A549 (cell line): Measurements from ENCODE around the gene ODC1. TPM values are rescaled to one million over a fixed set of nuclear protein-coding genes. Genes with fewer than 3 reads are reported as not detected.
A peak's percentile ranks its signal among the peaks of the same experiment; 100 is the strongest.

ENCODE experiments used
- ATAC-seq, 2 experiments: fragments of 200-7000 bp in 1 of 2; fragments of >200 bp in 1 of 2; cut with Nextera tagmentation in 1 of 2; cut with Tn5 transposase in 1 of 2; 3 replicates each; pipeline versions ENCODE4 v1.8.0 to v1.9.1; 2018 to 2020; ENCODE audit warnings: mild to moderate bottlenecking in 1 of 2, moderate library complexity in 1 of 2
- CTCF ChIA-PET: fragments of 300-600 bp; sonication (Branson Sonifier 250); formaldehyde crosslinking; extraction: SDS; loops from one replicate; lab custom pipeline; 2021; ENCODE audit warnings: antibody characterized with exemption, inconsistent platforms; lab: Yijun Ruan, JAX
- POLR2A ChIA-PET: fragments of 350-600 bp; formaldehyde crosslinking; extraction: SDS; loops from one replicate; lab custom pipeline; 2021; ENCODE audit warnings: antibody characterized with exemption, inconsistent platforms; lab: Yijun Ruan, JAX
- DNase-seq, 2 experiments: peaks; one replicate each; pipeline versions ENCODE4 v3.0.0 to v3.0.0-alpha.2; 2011 to 2016; ENCODE audit warnings: low read depth in 1 of 2, low spot score in 1 of 2
- FAIRE-seq: peaks from 2 replicates; lab custom pipeline; 2011; peaks lifted over from hg19 to GRCh38; lab: Jason Lieb, UNC
- H3K27ac ChIP-seq, 2 experiments: fragments of >200 bp; sonication (Bioruptor Twin); formaldehyde crosslinking; 3 replicates each; pipeline ENCODE4 v1.5.1; 2016 to 2017
- H3K4me1 ChIP-seq: fragments of >200 bp; sonication (Bioruptor Twin); formaldehyde crosslinking; 3 replicates; pipeline ENCODE4 v1.6.1; 2016
- H3K4me2 ChIP-seq: fragments of >200 bp; sonication (Bioruptor Twin); formaldehyde crosslinking; 3 replicates; pipeline ENCODE4 v1.6.1; 2016
- H3K4me3 ChIP-seq: fragments of >200 bp; sonication (Bioruptor Twin); formaldehyde crosslinking; 3 replicates; pipeline ENCODE4 v1.5.1; 2016
- H3K9me3 ChIP-seq: fragments of >200 bp; sonication (Bioruptor Twin); formaldehyde crosslinking; 3 replicates; pipeline ENCODE4 v1.6.1; 2016
- ATOH8 ChIP-seq: fragments of 250-450 bp; sonication (Bioruptor Pico); IDR thresholded peaks from 2 replicates; pipeline ENCODE4 v1.5.0; 2020; ENCODE audit warnings: low read depth, mild to moderate bottlenecking, moderate library complexity
- E2F6 ChIP-seq: IDR thresholded peaks from 2 replicates; pipeline ENCODE4 v1.6.1; 2012; ENCODE audit warnings: low read depth, borderline replicate concordance
- EP300 ChIP-seq, 2 experiments: fragments of >200 bp; sonication (Bioruptor Twin); formaldehyde crosslinking; IDR thresholded peaks; 2 replicates in 1 of 2; 3 replicates in 1 of 2; pipeline ENCODE4 v1.6.1; 2016 to 2017
- FOSB ChIP-seq: fragments of 250-450 bp; sonication (Bioruptor Pico); IDR thresholded peaks from 2 replicates; pipeline ENCODE4 v1.5.0; 2020; ENCODE audit warnings: mild to moderate bottlenecking, moderate library complexity
- GATA3 ChIP-seq: IDR thresholded peaks from 2 replicates; pipeline ENCODE4 v1.6.1; 2012; ENCODE audit warnings: borderline replicate concordance
- HDAC2 ChIP-seq: fragments of 200-600 bp; sonication (generic); IDR thresholded peaks from 2 replicates; pipeline ENCODE4 v1.6.1; 2016
- HEYL ChIP-seq: fragments of 250-450 bp; sonication (Bioruptor Pico); IDR thresholded peaks from 2 replicates; pipeline ENCODE4 v1.8.0; 2021; ENCODE audit warnings: mild to moderate bottlenecking, moderate library complexity
- HOXB13 ChIP-seq: fragments of 250-450 bp; sonication (Bioruptor Pico); IDR thresholded peaks from 2 replicates; pipeline ENCODE4 v1.5.0; 2020; ENCODE audit warnings: low read depth, mild to moderate bottlenecking, moderate library complexity
- JUN ChIP-seq, 2 experiments: fragments of >200 bp; sonication (Bioruptor Twin); formaldehyde crosslinking; IDR thresholded peaks; 2 replicates in 1 of 2; 3 replicates in 1 of 2; pipeline ENCODE4 v1.6.1; 2016 to 2017
- KDM1A ChIP-seq: fragments of 200-600 bp; sonication (generic); IDR thresholded peaks from 2 replicates; pipeline ENCODE4 v1.6.1; 2016; ENCODE audit warnings: low read depth, mild to moderate bottlenecking
- KDM5A ChIP-seq: fragments of 200-600 bp; sonication (generic); IDR thresholded peaks from 2 replicates; pipeline ENCODE4 v1.6.1; 2016; ENCODE audit warnings: antibody characterized with exemption, mild to moderate bottlenecking
- MAZ ChIP-seq: fragments of 150-350 bp; IDR thresholded peaks from 2 replicates; pipeline ENCODE4 v1.6.1; 2014; ENCODE audit warnings: antibody characterized with exemption, low read depth, low read length, borderline replicate concordance
- NFE2L2 ChIP-seq: fragments of 150-350 bp; conservative IDR thresholded peaks from 2 replicates; pipeline ENCODE4 v1.6.1; 2014; ENCODE audit warnings: low read length
- NPAS2 ChIP-seq: fragments of 250-450 bp; sonication (Bioruptor Pico); IDR thresholded peaks from 2 replicates; pipeline ENCODE4 v1.8.0; 2022; ENCODE audit warnings: mild to moderate bottlenecking, moderate library complexity, borderline replicate concordance
- NR3C1 ChIP-seq: fragments of >200 bp; sonication (Bioruptor Twin); formaldehyde crosslinking; IDR thresholded peaks from 3 replicates; pipeline ENCODE4 v1.6.1; 2017
- RAD21 ChIP-seq, 2 experiments: fragments of >200 bp in 1 of 2; sonication (Bioruptor Twin) in 1 of 2; formaldehyde crosslinking in 1 of 2; IDR thresholded peaks in 1 of 2; conservative IDR thresholded peaks in 1 of 2; 2 replicates in 1 of 2; 3 replicates in 1 of 2; pipeline ENCODE4 v1.6.1; 2012 to 2018; ENCODE audit warnings: inconsistent platforms in 1 of 2
- RARB ChIP-seq: fragments of 250-450 bp; sonication (Bioruptor Pico); IDR thresholded peaks from 2 replicates; pipeline ENCODE4 v1.8.0; 2021; ENCODE audit warnings: mild to moderate bottlenecking, moderate library complexity
- SREBF2 ChIP-seq: fragments of 450-650 bp; IDR thresholded peaks from 2 replicates; pipeline ENCODE4 v1.6.1; 2014; ENCODE audit warnings: mild to moderate bottlenecking, moderate library complexity
- ZFP36 ChIP-seq: fragments of 450-650 bp; IDR thresholded peaks from 2 replicates; pipeline ENCODE4 v1.6.1; 2014; ENCODE audit warnings: borderline replicate concordance; ENCODE audit not compliant: partially characterized antibody
- ZSCAN20 ChIP-seq: fragments of 250-450 bp; sonication (Bioruptor Pico); IDR thresholded peaks from 2 replicates; pipeline ENCODE4 v1.8.0; 2022; ENCODE audit warnings: mild to moderate bottlenecking, moderate library complexity
- WGBS: methylation state at CpG from one replicate; pipeline ENCODE4 v1.1.6; 2017; ENCODE audit errors: missing lambda C conversion rate; 5-methylcytosine and 5-hydroxymethylcytosine counted together
- polyA plus RNA-seq, 4 experiments: library from polyadenylated mRNA; depleted of rRNA in 3 of 4; stranded (reverse); fragments of >200 nt; fragmentation: RNase III in 1 of 4; extraction: RNeasy Plus Mini Kit Qiagen cat#74134 plus additional on column Dnase treatment in 1 of 4; gene quantifications; 2 replicates in 3 of 4; 3 replicates in 1 of 4; pipeline ENCODE4 v1.2.3, GENCODE V29; 2011 to 2017
- TF ChIP-seq, protein P1 (sequence below): fragments of 200-600 bp; sonication (generic); IDR thresholded peaks from 2 replicates; pipeline ENCODE4 v1.6.1; 2016; ENCODE audit warnings: antibody characterized with exemption, mild to moderate bottlenecking, moderate library complexity
- TF ChIP-seq, protein P2 (sequence below): fragments of >200 bp; sonication (Bioruptor Twin); formaldehyde crosslinking; IDR thresholded peaks from 3 replicates; pipeline ENCODE4 v1.5.1; 2016

ODC1 gene
- polyA plus RNA-seq, 2 of the 4 experiments (the other 2 are of a cell fraction): 57.8 to 265 TPM

GRCh38 chr2:10495311-10495987, 47.3 kb upstream of the ODC1 start:
- POLR2A ChIA-PET: no interaction called here
- CTCF ChIA-PET: interaction anchor here (0.7 to 2.6 kb wide), 2 partner anchors 48 to 398 kb away, joined by 3 to 9 read pairs; partner anchors contain the start of gene ODC1
- FAIRE-seq (no peak), DNase-seq (no peak), ATAC-seq (no peak)
- Histone ChIP-seq H3K9me3 (peaks cover 11% of the 10 kb centered on the region), H3K27ac (peak overlapping the region in 1 of 2 experiments; percentile 83; a peak in 4 of 6 replicates), H3K4me3 (no peak overlapping the region), H3K4me1 (peaks cover 47% of the 10 kb centered on the region), H3K4me2 (no peak overlapping the region)
- TF ChIP-seq, protein P1, sequence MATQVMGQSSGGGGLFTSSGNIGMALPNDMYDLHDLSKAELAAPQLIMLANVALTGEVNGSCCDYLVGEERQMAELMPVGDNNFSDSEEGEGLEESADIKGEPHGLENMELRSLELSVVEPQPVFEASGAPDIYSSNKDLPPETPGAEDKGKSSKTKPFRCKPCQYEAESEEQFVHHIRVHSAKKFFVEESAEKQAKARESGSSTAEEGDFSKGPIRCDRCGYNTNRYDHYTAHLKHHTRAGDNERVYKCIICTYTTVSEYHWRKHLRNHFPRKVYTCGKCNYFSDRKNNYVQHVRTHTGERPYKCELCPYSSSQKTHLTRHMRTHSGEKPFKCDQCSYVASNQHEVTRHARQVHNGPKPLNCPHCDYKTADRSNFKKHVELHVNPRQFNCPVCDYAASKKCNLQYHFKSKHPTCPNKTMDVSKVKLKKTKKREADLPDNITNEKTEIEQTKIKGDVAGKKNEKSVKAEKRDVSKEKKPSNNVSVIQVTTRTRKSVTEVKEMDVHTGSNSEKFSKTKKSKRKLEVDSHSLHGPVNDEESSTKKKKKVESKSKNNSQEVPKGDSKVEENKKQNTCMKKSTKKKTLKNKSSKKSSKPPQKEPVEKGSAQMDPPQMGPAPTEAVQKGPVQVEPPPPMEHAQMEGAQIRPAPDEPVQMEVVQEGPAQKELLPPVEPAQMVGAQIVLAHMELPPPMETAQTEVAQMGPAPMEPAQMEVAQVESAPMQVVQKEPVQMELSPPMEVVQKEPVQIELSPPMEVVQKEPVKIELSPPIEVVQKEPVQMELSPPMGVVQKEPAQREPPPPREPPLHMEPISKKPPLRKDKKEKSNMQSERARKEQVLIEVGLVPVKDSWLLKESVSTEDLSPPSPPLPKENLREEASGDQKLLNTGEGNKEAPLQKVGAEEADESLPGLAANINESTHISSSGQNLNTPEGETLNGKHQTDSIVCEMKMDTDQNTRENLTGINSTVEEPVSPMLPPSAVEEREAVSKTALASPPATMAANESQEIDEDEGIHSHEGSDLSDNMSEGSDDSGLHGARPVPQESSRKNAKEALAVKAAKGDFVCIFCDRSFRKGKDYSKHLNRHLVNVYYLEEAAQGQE: no peak
- TF ChIP-seq KDM5A: no peak
- TF ChIP-seq E2F6: no peak
- TF ChIP-seq NR3C1: no peak
- no peak for TF ChIP-seq NFE2L2
- TF ChIP-seq SREBF2: no peak
- TF ChIP-seq FOSB (CRISPR knock-in tag): no peak
- no peak for TF ChIP-seq HDAC2
- no peak for TF ChIP-seq KDM1A
- TF ChIP-seq, protein P2, sequence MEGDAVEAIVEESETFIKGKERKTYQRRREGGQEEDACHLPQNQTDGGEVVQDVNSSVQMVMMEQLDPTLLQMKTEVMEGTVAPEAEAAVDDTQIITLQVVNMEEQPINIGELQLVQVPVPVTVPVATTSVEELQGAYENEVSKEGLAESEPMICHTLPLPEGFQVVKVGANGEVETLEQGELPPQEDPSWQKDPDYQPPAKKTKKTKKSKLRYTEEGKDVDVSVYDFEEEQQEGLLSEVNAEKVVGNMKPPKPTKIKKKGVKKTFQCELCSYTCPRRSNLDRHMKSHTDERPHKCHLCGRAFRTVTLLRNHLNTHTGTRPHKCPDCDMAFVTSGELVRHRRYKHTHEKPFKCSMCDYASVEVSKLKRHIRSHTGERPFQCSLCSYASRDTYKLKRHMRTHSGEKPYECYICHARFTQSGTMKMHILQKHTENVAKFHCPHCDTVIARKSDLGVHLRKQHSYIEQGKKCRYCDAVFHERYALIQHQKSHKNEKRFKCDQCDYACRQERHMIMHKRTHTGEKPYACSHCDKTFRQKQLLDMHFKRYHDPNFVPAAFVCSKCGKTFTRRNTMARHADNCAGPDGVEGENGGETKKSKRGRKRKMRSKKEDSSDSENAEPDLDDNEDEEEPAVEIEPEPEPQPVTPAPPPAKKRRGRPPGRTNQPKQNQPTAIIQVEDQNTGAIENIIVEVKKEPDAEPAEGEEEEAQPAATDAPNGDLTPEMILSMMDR: no peak
- TF ChIP-seq HOXB13 (CRISPR knock-in tag): no peak
- TF ChIP-seq NPAS2 (CRISPR knock-in tag): no peak
- TF ChIP-seq EP300 (IDR thresholded peaks at IDR 0.05): no peak
- no peak for TF ChIP-seq ZFP36
- TF ChIP-seq RARB: no peak
- TF ChIP-seq MAZ: no peak
- no peak for TF ChIP-seq ATOH8 (CRISPR knock-in tag)
- WGBS: 88% methylated on average over 24 of the region's 24 CpGs

DNA sequence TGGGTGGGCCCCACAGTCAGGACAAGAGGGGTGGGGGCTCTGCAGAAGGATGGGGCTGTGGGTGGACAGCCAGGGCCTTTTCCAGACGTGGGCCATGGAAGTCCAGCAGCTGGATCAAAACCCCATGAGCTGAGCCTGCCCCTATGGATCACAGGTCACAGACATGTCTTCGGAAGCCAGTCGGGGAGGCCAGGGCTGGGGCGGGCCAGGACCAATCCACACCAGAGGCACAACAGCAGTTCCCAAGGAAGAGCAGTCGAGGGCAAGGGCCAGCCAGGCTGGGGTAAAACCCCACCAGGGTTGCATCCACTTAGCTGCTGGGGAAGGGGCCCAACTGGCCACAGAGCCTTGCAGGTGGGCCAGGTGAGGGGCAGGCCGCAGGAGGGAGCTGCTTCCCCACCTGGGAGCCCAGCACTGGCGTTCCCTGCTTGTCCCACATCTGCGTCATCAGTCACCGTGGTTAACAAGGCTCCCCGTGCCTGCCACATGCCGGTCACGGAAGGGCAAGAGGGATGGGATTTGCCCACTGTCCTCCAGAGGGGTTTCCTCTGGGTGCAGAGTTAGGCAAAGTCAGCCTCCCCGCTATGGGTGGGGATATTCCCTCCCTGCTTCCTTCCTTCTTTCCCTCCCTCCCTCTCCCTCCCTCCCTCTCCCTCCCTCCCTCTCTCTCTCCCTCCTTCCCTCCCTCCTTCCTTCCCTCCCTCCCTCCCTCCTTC, 46.4 kb upstream of the ODC1 start:
- Histone ChIP-seq H3K9me3 (peaks cover 11% of the 10 kb centered on the region), H3K4me1 (peaks cover 57% of the 10 kb centered on the region), H3K27ac (peak overlapping the region; percentile 71 to 83), H3K4me2 (peak overlapping the region; percentile 76)
- ATAC-seq: no peak
- POLR2A ChIA-PET: interaction anchor here (1.2 to 2.0 kb wide), 3 partner anchors 20 to 46 kb away, joined by 6 to 17 read pairs (median 14); partner anchors contain the start of gene ODC1
- WGBS: 96% methylated on average over 13 of the region's 13 CpGs
- no peak for DNase-seq
- CTCF ChIA-PET: interaction anchor here (0.6 to 1.6 kb wide), 5 partner anchors 42 to 397 kb away, joined by 3 to 7 read pairs (median 3); no protein-coding TSS in a partner anchor
- TF ChIP-seq JUN (IDR thresholded peaks at IDR 0.05) (no peak), ZSCAN20 (CRISPR knock-in tag) (no peak), GATA3 (no peak), RAD21 (conservative IDR thresholded peaks at IDR 0.05 in 1 of 2, IDR thresholded peaks at IDR 0.05 in 1 of 2) (no peak), HEYL (CRISPR knock-in tag) (no peak)
- TF ChIP-seq, all 56 proteins: peak for 0
- FAIRE-seq: no peak
- H3K4me3 ChIP-seq: 0 out of 3 replicates have a peak overlapping the region, but pooled peaks have one; percentile 7
